C4-2B (cell line): ENCODE data around the gene KRT9.

Source experiments
- H3K27ac ChIP-seq: fragments of 450-650 bp; 2 replicates; pipeline ENCODE4 v1.5.1; 2017
- CTCF ChIP-seq: fragments of 450-650 bp; conservative IDR thresholded peaks from 2 replicates; pipeline ENCODE4 v1.5.1; 2017; ENCODE audit warnings: mild to moderate bottlenecking
- ZFX ChIP-seq: fragments of 450-650 bp; IDR thresholded peaks from 2 replicates; pipeline ENCODE4 v1.6.1; 2017

The KRT9 gene

DNA sequence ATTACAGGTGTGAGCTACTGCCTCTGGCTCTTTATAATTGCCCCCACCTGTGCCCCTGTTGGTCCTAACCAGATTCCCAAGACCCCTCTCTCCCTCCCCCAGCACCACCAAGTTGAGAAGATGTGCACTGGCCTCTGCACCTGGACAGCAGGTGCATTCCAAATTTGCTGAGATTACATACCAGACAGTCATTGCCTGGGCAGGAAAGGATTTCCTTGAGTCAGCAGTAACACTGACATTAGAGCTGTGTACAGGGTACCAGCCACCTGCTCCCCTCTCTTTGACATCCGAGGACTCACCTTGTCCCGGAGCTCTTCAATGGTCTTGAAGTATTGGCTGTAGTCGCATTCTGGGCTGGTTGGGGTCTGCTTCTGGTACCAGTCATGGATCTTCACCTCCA is 53.8 kb downstream of the KRT9 start:
- TF ChIP-seq ZFX (no peak), CTCF (no peak)
- no peak overlapping the region for H3K27ac ChIP-seq

DNA sequence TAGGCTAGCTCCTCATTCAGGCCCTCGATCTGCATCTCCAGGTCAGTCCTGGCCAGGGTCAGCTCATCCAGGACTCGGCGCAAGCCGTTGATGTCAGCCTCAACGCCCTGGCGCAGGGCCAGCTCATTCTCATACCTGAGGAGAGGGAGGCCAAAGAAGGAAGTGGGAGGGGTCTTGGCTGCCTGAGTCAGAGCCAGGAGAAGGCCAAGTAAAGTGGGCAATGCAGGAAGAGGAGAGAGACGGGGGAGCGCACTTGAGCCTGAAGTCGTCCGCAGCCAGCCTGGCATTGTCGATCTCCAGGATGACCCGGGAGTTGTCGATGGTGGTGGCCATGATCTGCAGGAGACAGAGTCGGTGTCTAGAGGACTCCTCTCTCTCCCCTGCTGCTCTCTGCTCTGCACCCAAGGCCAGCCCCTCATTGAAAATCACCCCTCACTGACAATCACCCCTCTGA is 55.0 kb downstream of the KRT9 start:
- TF ChIP-seq CTCF = no peak
- no peak for TF ChIP-seq ZFX
- no peak overlapping the region for H3K27ac ChIP-seq

- TF ChIP-seq ZFX (no peak), CTCF (no peak)
- no peak overlapping the region for H3K27ac ChIP-seq
Observed at GRCh38 chr17:41516147-41516829, 55.6 kb downstream of the KRT9 start.
